Erythroblast (primary cell): Measurements from ENCODE around the gene KRTAP12-1.
"Not testable (repeated sequence)": the region's sequence is repeated elsewhere in the genome, so short reads cannot be mapped to it uniquely, and the experiment has no call there.

ENCODE experiments used
- DNase-seq, 2 experiments: peaks; one replicate each; lab custom pipeline; 2025; lab: John Stamatoyannopoulos, UW
- GATA1 ChIP-seq: IDR thresholded peaks from 2 replicates; pipeline ENCODE4 v1.6.1; 2011; ENCODE audit warnings: low read depth, mild to moderate bottlenecking, control low read depth, low read length, moderate library complexity
- POLR2A ChIP-seq: IDR thresholded peaks from 2 replicates; pipeline ENCODE4 v1.6.1; 2011; ENCODE audit warnings: mild to moderate bottlenecking, low read length

KRTAP12-1 gene

GRCh38 chr21:44697811-44698734 lies 16.1 kb upstream of the KRTAP12-1 start:
- TF ChIP-seq POLR2A (no peak), GATA1 (no peak)
- DNase-seq, result no peak

- not testable (repeated sequence) for DNase-seq
Measured at GRCh38 chr21:44697172-44697810, 15.3 kb upstream of the KRTAP12-1 start, which contains the start of gene KRTAP10-12. KRTAP10-12 (plus strand) TSS chr21:44697172; CDS start chr21:44697202, 30 bp downstream.

GRCh38 chr21:44696572-44696971 lies 14.6 kb upstream of the KRTAP12-1 start:
- no peak for TF ChIP-seq POLR2A
- TF ChIP-seq GATA1, result no peak
- no peak for DNase-seq

- DNase-seq, result no peak
- TF ChIP-seq GATA1 (no peak), POLR2A (no peak)
Measured at GRCh38 chr21:44695641-44696040, 13.7 kb upstream of the KRTAP12-1 start.

- no peak for TF ChIP-seq GATA1
- TF ChIP-seq POLR2A, result no peak
- DNase-seq, result no peak
Measured at GRCh38 chr21:44695184-44695583, 13.2 kb upstream of the KRTAP12-1 start.

GRCh38 chr21:44694776-44695175 lies 12.8 kb upstream of the KRTAP12-1 start:
- no peak for DNase-seq
- TF ChIP-seq POLR2A, result no peak
- no peak for TF ChIP-seq GATA1

GRCh38 chr21:44692798-44693512 lies 11.0 kb upstream of the KRTAP12-1 start:
- no peak for DNase-seq
- TF ChIP-seq POLR2A (no peak), GATA1 (no peak)

- no peak for DNase-seq
- TF ChIP-seq POLR2A, result no peak
- no peak for TF ChIP-seq GATA1
Measured at GRCh38 chr21:44691686-44692085, 9.7 kb upstream of the KRTAP12-1 start.

- DNase-seq, result not testable (repeated sequence)
Measured at GRCh38 chr21:44689740-44690139, 7.8 kb upstream of the KRTAP12-1 start.

- TF ChIP-seq GATA1, result no peak
- no peak for TF ChIP-seq POLR2A
- DNase-seq, result no peak
Measured at GRCh38 chr21:44687671-44688070, 5.7 kb upstream of the KRTAP12-1 start.

GRCh38 chr21:44686843-44687561 lies 5.0 kb upstream of the KRTAP12-1 start:
- DNase-seq, result no peak
- TF ChIP-seq GATA1 (no peak), POLR2A (no peak)

GRCh38 chr21:44686000-44686781 lies 4.2 kb upstream of the KRTAP12-1 start:
- TF ChIP-seq POLR2A, result no peak
- TF ChIP-seq GATA1, result no peak
- DNase-seq, result no peak

GRCh38 chr21:44685050-44685449 lies 3.1 kb upstream of the KRTAP12-1 start:
- not testable (repeated sequence) for DNase-seq

GRCh38 chr21:44684483-44684882 lies 2.5 kb upstream of the KRTAP12-1 start:
- no peak for DNase-seq
- TF ChIP-seq POLR2A (no peak), GATA1 (no peak)
